HG02610 (cell line): ENCODE results near the gene VEGFB.

Experiments
- ATAC-seq: cut with Tn5 transposase; IDR thresholded peaks from one replicate; pipeline ENCODE4 v1.9.1; 2021; ENCODE audit warnings: mild to moderate bottlenecking, moderate library complexity; ENCODE audit not compliant: unreplicated experiment

VEGFB gene

DNA sequence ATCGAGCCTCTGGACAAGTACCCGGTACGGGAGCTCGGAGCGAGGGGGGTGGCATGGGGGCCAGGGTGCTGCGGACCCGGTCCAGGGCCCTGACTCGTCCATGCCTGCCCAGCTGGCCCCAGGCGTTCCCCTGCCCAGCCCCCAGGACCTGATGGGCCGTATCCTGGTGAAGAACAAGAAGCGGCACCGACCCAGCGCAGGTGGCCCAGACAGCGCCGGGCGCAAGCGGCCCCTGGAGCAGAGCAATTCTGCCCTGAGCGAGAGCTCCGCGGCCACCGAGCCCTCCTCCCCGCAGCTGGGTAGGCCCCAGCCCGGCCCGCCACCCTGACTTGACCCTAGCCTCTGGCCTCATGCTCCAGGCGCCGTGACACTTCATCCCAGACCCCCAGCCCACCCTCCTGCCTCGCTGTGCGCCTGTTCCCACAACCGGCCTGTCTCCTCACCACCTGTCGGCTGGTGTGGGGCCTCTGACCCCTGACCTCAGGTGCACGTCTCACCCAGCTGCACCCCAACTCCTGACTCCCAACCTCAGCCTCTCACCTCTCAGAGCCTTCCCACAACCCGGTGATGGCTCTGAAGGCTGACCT, 24.7 kb downstream of the VEGFB start:
- no peak for ATAC-seq

GRCh38 chr11:64259533-64260067, 25.2 kb downstream of the VEGFB start:
- ATAC-seq = no peak

DNA sequence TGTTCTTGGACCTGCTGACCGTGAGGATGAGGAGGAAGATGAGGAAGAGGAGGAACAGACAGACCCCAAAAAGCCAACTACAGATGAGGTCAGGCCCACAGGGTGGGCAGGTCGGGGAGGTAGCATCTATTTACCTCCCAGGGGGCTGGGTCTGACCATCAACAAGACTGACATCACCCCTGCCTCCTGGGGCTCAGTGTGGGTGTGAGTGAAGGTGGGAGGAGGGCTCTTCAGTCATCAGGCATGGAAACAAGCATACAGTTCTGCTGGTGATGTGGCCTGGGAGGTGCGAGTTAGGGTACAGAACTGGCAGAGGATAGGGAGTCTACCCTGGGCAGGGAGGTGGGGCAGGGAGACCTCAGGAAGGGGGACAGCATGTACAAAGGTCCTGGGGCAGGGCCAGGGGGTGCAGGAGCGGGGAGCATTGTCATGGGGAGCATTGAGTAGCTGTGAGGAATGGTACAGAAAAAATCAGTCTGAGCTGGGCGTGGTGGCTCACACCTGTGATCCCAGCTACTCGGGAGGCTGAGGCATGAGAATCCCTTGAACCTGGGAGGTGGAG, 25.8 kb downstream of the VEGFB start:
- no peak for ATAC-seq

DNA sequence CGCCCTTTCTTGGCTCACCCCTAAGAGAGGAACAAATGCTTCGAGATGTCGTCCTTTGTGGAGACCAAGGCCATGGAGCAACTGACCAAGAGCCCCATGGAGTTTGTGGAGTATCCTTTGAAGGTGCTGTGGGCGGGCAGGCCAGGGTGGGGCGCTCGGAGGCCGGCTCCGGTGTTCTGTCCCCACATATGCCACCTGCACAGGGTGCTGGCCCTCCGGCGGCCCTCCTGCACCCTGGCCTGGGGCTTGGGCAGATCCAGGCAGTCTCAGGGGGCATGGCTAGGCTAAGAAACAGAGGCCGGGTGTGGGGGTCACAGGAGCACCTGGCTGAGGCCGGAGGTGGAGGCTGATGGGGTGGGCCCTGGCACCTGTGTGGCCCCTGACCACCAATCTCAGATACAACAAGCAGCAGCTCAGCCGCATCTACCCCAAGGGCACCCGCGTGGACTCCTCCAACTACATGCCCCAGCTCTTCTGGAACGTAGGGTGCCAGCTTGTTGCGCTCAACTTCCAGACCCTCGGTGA, 27.2 kb downstream of the VEGFB start:
- no peak for ATAC-seq

GRCh38 chr11:64262271-64263002, 28.1 kb downstream of the VEGFB start:
- ATAC-seq = no peak

- ATAC-seq = no peak
Observed at GRCh38 chr11:64263021-64263946, 28.9 kb downstream of the VEGFB start.

DNA sequence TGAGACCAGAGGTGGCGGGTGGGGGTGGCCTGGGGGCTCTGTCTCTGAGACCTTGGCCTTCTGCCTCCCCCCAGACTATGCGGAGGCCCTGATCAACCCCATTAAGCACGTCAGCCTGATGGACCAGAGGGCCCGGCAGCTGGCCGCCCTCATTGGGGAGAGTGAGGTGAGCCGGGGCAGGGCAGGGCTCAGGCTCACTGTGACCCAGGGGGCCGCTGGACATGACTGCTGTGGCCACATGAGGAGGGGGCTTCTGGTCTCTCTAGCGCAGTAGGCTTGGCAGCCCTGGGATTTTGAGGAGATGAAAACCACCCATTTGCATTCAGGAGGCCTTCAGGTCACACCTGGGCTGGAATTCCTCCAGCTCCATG, 29.5 kb downstream of the VEGFB start:
- no peak for ATAC-seq

DNA sequence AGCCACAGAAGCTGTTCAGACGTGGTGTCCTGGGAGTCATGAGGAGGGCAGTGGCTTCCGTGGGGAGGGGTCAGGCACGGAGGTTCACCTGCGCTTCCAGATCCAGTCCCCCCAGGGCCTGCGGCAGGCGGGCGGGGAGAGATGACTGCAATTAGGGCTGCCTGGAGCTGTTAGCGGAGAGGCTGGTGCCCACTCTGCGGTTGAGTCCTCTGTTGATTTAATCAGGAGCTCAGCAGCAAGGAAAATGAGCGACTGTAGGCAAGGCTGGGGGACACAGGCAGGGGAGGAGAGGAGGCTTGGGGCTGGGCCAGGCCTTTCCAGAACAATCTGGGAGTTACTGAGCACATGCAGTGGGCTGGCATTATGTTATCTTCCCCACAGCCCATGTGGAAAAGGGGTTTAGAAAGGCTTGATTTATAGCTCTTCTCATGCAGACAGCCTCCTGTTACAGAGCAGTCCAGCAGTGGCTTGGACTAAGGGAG, 30.0 kb downstream of the VEGFB start:
- no peak for ATAC-seq

DNA sequence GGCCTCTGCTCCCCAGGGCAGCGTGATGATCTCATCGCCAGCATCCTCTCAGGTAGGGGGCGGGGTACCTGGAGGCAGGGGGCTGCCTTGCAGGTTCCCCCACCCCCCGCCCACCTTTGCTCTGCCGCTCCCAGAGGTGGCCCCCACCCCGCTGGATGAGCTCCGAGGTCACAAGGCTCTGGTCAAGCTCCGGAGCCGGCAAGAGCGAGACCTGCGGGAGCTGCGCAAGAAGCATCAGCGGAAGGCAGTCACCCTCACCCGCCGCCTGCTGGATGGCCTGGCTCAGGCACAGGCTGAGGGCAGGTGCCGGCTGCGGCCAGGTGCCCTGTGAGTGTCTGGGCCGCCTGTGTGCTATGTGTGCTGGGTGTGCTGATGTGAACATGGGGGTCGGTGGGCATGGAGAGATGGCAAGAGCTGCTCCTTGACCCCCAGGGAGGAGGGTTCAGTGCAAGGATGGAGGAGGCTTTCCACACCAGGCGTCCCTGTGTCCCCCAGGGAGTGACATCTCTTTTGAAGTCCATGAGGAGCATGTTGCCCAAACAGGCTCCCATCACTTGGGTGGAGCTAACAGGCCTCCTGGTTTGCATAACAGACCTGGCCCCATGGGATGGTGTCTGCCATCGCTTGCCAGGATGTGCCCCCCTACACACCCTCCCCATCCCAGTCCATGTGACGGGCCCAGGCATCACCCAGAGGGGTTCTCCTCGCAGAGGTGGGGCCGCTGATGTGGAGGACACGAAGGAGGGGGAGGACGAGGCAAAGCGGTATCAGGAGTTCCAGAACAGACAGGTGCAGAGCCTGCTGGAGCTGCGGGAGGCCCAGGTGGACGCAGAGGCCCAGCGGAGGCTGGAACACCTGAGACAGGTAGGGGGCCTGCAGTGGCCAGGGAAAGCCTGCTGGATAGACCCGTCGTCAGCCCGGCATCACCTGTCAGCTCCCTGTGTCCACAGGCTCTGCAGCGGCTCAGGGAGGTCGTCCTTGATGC, 31.1 kb downstream of the VEGFB start:
- ATAC-seq = no peak

GRCh38 chr11:64266339-64266738, 32.0 kb downstream of the VEGFB start:
- ATAC-seq = no peak

DNA sequence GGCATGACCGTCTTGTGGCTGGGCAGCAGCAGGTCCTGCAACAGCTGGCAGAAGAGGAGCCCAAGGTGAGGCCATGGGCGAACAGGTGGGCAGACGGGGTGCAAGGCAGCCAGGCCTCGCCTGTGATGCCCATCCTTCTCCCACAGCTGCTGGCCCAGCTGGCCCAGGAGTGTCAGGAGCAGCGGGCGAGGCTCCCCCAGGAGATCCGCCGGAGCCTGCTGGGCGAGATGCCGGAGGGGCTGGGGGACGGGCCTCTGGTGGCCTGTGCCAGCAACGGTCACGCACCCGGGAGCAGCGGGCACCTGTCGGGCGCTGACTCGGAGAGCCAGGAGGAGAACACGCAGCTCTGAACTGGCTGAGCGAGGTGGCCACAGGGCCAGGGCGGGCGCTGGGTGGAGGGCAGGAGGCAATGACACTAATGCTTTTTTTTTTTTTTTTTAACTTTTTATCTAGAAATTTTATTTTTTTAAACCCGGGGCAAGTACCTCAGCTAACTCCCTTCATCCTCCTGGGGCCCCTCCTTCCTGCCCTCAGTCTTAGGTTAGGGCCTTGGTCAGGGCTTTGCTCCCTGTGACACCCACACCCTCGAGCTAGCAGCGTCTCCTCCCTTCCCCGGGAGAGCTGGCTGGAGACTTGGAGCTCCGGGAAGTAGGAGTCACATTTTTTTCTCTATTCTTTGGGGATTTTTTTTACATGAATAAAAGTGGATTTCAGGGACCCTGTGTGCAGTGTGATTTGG, 33.0 kb downstream of the VEGFB start:
- no peak for ATAC-seq

DNA sequence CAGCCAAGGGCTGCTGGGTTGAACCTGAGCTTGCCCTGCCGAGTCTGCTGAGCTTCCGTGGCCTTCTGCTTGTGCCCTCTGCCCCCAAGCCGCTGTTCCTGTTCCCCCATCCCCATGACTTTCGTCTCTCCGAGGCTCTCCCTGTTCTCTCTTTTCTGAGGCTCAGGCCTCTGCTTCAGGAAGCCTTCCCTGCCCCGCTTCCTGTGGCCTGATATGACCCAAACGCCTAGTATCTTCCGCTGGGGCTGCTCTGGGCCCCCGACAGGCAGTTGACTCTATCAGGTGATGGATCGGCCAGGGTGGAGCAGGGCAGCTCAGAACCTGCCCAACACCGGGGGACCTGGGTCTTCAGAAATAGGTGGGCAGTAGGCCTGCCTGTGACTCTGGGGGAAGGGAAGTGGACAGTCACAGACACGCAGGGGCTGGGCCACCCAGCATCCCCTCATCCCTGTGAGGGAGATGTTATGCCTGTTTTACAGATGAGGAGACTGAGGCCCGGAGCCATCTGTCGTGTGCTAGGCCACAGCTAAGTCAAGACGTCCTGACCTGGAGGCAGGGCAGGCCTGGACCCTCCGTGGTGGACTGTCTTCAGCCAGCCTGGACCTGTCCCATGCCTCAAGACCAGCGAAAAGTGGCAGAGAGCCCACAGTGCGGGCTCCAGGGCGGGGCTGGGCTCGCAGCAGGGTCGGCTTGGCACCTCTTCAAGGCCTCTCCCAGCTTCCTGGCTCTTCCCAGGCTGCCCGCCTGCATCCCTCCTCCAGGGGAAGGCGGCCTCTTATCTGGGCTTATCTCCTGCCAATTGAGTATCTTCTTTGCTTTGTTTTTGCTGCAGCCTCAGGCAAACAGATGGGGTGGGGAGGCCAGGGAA, 33.9 kb downstream of the VEGFB start:
- no peak for ATAC-seq

DNA sequence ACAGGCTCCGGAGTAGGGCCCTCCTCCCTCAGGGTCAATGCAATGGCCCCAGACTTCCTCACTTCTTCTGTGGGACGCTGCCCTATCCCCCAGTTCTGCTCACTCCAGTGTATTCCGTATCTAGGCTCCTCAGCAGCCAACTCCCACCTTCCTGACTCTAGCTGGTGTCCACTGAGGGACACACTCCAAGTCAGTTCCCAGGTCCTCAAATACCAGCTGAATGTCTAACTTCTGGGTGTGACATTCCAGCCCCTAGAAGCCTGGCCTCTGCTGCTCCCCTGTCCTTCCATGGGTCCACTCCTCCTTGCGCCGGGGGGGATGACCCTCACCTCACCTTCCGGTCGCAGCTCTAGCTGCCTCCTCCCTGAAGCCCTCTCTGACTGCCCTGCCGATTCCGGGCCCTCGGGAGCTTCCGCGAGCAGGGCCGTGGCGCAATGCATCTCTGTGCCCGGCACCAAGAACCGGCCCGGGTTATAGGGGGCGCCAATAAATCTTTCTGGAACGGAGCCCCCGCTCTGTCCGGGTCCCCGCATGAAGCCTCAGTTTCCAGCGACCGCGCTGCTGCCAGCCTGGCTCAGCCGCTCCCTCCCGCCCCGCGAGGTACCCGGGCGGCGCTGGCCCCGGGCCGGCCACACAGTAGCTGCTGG, 34.6 kb downstream of the VEGFB start:
- peak; percentile 12 for ATAC-seq

DNA sequence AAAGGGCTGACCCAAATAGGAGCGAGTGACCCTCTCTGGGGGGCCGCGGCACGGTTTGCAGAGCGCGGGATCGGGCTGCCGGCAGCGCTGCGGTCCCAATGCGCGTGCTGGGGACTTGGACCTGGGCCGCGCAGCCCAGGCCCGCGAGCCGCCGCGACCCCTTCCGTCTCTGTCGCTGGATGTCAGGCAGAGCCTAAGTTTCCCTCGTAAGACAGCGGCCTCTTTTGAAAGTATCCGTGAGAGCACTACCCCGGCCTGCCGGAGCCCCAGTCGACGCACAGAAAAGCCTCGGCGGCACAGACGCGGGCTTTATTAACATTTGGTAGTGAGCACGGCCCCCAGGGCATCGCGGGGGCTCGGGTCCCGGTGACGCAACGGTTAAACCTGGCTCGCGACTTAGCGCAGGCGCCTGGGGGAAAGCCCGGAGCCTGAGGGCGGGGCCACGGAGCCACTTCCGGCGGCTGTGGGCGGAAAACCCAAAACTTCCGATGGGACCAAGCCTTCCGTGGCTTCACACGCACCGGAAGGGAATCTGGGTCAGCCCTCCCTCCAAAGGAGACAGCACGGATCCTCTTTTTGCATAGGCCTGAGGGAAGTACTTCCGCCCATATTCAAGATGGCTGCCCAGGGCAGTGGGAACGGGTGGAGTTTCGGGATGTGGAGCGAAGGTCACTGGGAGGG, 35.3 kb downstream of the VEGFB start:
- peak; percentile 74 for ATAC-seq

- no peak for ATAC-seq
Observed at GRCh38 chr11:64275031-64275800, 40.8 kb downstream of the VEGFB start.

DNA sequence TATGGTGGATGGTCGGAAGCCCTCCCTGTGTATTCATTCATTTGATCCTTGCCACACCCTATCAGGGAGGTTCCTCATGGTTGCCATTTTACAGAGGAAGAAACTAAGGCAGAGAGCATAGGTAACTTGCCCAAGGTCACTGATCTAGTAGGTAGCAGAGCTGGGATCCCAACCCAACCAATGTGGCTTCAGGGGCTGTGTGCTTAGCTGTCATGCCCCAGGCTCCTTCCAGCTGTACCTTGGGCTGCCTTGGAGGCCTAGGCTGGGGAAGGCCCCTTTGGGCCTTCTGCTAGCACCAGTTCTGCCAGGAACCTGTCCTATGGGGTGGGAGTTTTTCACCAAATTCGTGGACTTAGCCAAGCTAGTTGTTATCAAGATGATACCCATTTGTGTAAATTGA, 41.5 kb downstream of the VEGFB start:
- no peak for ATAC-seq
